HEK293T (cell line): Measurements from ENCODE around the gene SCART1.

Experiments used
- CTCF ChIA-PET: fragments of 350-600 bp; formaldehyde crosslinking; extraction: SDS; loops from one replicate; lab custom pipeline; 2021; ENCODE audit warnings: antibody characterized with exemption, inconsistent platforms; lab: Yijun Ruan, JAX
- POLR2A ChIA-PET: fragments of 350-600 bp; formaldehyde crosslinking; extraction: SDS; loops from one replicate; lab custom pipeline; 2020; ENCODE audit warnings: antibody characterized with exemption, inconsistent platforms; lab: Yijun Ruan, JAX
- DNase-seq: peaks from one replicate; pipeline ENCODE4 v3.0.0; 2012; ENCODE audit warnings: mixed read lengths; ENCODE audit errors: extremely low spot score
- ARNT ChIP-seq: fragments of 450-650 bp; IDR thresholded peaks from 2 replicates; pipeline ENCODE4 v1.6.1; 2017; ENCODE audit warnings: mild to moderate bottlenecking
- BHLHE40 ChIP-seq: fragments of 450-650 bp; IDR thresholded peaks from 2 replicates; pipeline ENCODE4 v1.6.1; 2016; ENCODE audit warnings: mild to moderate bottlenecking, moderate library complexity, borderline replicate concordance
- CTBP1 ChIP-seq: fragments of 450-650 bp; IDR thresholded peaks from 2 replicates; pipeline ENCODE4 v1.6.1; 2016; ENCODE audit warnings: borderline replicate concordance
- ELF4 ChIP-seq: fragments of 450-650 bp; IDR thresholded peaks from 2 replicates; pipeline ENCODE4 v1.6.1; 2017; ENCODE audit warnings: antibody characterized with exemption
- FOXA1 ChIP-seq: fragments of 450-650 bp; IDR thresholded peaks from 2 replicates; pipeline ENCODE4 v1.6.1; 2016; ENCODE audit warnings: mild to moderate bottlenecking
- FOXK2 ChIP-seq: fragments of 450-650 bp; IDR thresholded peaks from 2 replicates; pipeline ENCODE4 v1.6.1; 2016; ENCODE audit warnings: mild to moderate bottlenecking
- FOXM1 ChIP-seq: fragments of 450-650 bp; IDR thresholded peaks from 2 replicates; pipeline ENCODE4 v1.6.1; 2017; ENCODE audit warnings: mild to moderate bottlenecking, borderline replicate concordance
- HDGF ChIP-seq: fragments of 450-650 bp; IDR thresholded peaks from 2 replicates; pipeline ENCODE4 v1.6.1; 2017; ENCODE audit warnings: antibody characterized with exemption, borderline replicate concordance
- L3MBTL2 ChIP-seq: fragments of 450-650 bp; conservative IDR thresholded peaks from 2 replicates; pipeline ENCODE4 v1.6.1; 2016; ENCODE audit warnings: mild to moderate bottlenecking
- LEF1 ChIP-seq: fragments of 450-650 bp; IDR thresholded peaks from 2 replicates; pipeline ENCODE4 v1.6.1; 2017; ENCODE audit warnings: mild to moderate bottlenecking, borderline replicate concordance
- NFRKB ChIP-seq: fragments of 450-650 bp; IDR thresholded peaks from 2 replicates; pipeline ENCODE4 v1.6.1; 2016; ENCODE audit warnings: mild to moderate bottlenecking, moderate library complexity
- SP1 ChIP-seq: fragments of 450-650 bp; IDR thresholded peaks from 2 replicates; pipeline ENCODE4 v1.6.1; 2017
- SUZ12 ChIP-seq: fragments of 450-650 bp; IDR thresholded peaks from 2 replicates; pipeline ENCODE4 v1.6.1; 2016; ENCODE audit warnings: mild to moderate bottlenecking
- TARDBP ChIP-seq: fragments of 450-650 bp; IDR thresholded peaks from 2 replicates; pipeline ENCODE4 v1.6.1; 2016
- ZNF384 ChIP-seq: fragments of 450-650 bp; IDR thresholded peaks from 2 replicates; pipeline ENCODE4 v1.6.1; 2016
- TF ChIP-seq, protein P1 (sequence below): fragments of 450-650 bp; IDR thresholded peaks from 2 replicates; pipeline ENCODE4 v1.6.1; 2016

Gene SCART1

DNA sequence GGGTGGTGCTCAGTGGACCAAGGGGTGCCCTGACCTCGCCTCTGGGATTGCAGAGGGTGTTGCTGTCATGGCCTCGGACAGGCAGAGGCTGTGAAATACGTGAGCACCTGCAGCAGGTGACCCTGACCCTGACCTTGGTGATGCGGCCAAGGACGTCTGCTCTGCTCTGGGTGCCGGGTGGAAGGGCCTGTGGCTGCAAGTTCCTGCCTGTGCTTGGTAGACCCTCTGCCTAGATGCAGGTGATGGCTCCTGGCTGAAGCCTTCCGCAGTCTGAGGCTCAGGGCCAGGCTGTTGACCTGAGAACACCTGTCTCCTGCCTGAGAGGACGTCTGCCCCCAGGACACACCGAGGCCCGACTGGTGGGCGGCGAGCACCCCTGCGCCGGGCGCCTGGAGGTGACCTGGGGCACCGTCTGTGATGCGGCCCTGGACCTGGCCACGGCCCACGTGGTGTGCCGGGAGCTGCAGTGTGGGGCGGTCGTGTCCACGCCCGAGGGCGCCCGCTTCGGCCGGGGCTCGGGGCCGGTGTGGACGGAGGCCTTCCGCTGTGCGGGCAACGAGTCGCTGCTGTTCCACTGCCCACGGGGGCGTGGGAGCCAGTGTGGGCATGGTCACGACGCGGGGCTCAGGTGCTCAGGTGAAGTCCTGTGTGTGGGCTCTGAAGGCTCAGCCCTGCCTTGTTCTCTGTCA, 4.4 kb downstream of the SCART1 start:
- TF ChIP-seq SUZ12 (no peak), LEF1 (no peak), TARDBP (no peak), HDGF (no peak), CTBP1 (no peak), NFRKB (no peak), FOXM1 (no peak), FOXK2 (no peak), ZNF384 (no peak), FOXA1 (no peak), ARNT (no peak), BHLHE40 (no peak), L3MBTL2 (no peak)
- TF ChIP-seq, protein P1, sequence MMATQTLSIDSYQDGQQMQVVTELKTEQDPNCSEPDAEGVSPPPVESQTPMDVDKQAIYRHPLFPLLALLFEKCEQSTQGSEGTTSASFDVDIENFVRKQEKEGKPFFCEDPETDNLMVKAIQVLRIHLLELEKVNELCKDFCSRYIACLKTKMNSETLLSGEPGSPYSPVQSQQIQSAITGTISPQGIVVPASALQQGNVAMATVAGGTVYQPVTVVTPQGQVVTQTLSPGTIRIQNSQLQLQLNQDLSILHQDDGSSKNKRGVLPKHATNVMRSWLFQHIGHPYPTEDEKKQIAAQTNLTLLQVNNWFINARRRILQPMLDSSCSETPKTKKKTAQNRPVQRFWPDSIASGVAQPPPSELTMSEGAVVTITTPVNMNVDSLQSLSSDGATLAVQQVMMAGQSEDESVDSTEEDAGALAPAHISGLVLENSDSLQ, result no peak
- DNase-seq, result no peak
- ChIA-PET CTCF (no interaction called here), POLR2A (no interaction called here)

DNA sequence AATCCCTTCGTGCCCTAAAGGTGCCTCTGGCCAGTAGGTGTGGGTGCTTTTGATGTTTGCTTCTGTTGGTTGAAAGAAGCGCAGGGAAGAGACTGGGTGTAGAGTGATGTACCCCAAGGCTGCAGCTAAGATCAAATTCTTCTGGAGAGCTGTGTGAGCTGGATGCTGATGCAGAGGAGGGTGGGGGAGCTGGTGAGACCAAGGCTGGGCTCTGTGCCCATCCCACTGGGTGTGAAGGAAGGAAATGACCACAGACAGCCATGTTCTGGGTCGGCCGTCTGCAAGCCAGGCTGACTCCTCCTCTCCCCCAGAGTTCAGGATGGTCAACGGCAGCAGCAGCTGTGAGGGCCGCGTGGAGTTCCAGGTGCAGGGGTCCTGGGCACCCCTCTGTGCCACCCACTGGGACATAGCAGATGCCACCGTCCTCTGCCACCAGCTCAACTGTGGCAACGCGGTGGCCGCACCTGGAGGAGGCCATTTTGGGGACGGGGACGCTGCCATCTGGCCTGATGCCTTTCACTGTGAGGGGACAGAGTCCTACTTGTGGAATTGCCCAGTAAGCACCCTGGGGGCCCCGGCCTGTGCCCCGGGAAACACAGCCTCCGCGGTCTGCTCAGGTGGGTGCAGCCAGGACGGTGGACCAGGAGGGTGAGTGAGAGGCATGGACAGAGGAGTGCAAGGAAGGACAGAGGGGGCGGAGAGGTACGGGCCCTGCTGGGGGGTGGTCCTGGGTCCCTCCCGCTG, 5.1 kb downstream of the SCART1 start:
- CTCF ChIA-PET, result no interaction called here
- TF ChIP-seq NFRKB (no peak), ZNF384 (no peak), CTBP1 (no peak), SP1 (no peak), ELF4 (no peak), ARNT (no peak), TARDBP (no peak), FOXK2 (no peak)
- TF ChIP-seq, protein P1, result no peak
- POLR2A ChIA-PET, result no interaction called here
- no peak for DNase-seq

DNA sequence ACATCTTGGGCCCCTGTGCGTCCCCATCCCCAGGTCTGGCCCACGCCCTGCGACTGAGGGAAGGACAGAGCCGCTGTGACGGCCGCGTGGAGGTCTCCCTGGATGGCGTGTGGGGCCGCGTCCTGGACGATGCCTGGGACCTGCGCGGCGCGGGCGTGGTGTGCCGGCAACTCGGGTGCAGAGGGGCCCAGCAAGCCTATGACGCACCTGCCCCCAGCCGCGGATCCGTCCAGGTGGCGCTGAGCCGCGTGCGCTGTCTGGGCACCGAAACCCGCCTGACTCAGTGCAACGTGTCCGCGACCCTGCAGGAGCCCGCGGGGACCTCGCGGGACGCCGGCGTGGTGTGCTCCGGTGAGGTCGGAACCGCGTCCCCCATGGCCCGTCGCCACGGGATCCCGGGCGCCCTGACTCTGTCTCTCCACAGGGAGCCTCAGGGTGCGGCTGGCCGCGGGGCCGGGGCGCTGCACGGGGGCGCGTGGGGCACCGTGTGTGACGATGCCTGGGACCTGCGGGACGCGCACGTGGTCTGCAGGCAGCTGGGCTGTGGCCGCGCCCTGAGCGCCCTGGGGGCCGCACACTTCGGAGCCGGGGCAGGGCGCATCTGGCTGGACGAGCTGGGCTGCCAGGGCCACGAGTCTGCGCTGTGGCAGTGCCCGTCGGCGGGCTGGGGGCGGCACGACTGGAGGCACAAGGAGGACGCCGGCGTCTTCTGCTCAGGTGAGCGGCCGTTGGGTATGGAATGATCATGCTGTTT, 5.9 kb downstream of the SCART1 start:
- no peak for TF ChIP-seq ELF4
- no peak for TF ChIP-seq NFRKB
- TF ChIP-seq L3MBTL2, result no peak
- no peak for TF ChIP-seq TARDBP
- TF ChIP-seq FOXK2, result no peak
- TF ChIP-seq FOXM1, result no peak
- TF ChIP-seq BHLHE40, result no peak
- no peak for TF ChIP-seq CTBP1
- no peak for TF ChIP-seq HDGF
- POLR2A ChIA-PET, result no interaction called here
- CTCF ChIA-PET, result no interaction called here
- no peak for DNase-seq

- DNase-seq, result no peak
- TF ChIP-seq, protein P1, result no peak
- no peak for TF ChIP-seq NFRKB
- no peak for TF ChIP-seq SP1
- no peak for TF ChIP-seq BHLHE40
- no peak for TF ChIP-seq ARNT
- TF ChIP-seq TARDBP, result no peak
- no peak for TF ChIP-seq ZNF384
- TF ChIP-seq ELF4, result no peak
- ChIA-PET CTCF (no interaction called here), POLR2A (no interaction called here)
These were observed 6.5 kb downstream of the SCART1 start for GRCh38 chr10:133460208-133460769.

DNA sequence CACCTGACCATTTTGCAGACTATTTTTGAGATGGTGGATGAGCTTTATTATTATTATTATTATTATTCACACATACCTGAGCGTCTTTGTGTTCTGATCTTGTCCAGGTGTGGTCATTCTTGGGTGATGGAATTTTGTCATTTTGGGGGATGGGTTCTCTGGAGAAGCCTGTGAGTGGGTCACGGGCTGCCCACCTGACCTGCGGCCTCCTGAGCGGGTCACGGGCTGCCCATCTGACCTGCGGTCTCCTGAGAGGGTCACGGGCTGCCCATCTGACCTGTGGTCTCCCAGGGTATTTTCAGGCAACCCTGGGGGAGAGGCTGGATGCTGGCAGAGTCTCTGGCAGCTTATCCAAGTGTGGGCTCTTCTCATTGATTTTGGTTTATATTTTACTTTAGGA, 7.3 kb downstream of the SCART1 start:
- POLR2A ChIA-PET, result no interaction called here
- CTCF ChIA-PET, result no interaction called here

More for the DNA sequence above, 7.3 kb downstream of the SCART1 start:
- no peak for DNase-seq
- TF ChIP-seq SUZ12 (no peak), CTBP1 (no peak), SP1 (no peak), ELF4 (no peak), ARNT (no peak), FOXK2 (no peak), FOXA1 (no peak), TARDBP (no peak), ZNF384 (no peak), L3MBTL2 (no peak), HDGF (no peak), NFRKB (no peak), BHLHE40 (no peak), FOXM1 (no peak), LEF1 (no peak)
- TF ChIP-seq, protein P1, result no peak
